ENCODE data around the gene ABHD12. TPM values are rescaled to one million over a fixed set of nuclear protein-coding genes. Genes with fewer than 3 reads are reported as not detected.
"Not testable (repeated sequence)": the region's sequence is repeated elsewhere in the genome, so short reads cannot be mapped to it uniquely, and the experiment has no call there.

Gene ABHD12
- total RNA-seq, 2 donors from 2014 or later: 48.2 to 52.7 TPM

DNA sequence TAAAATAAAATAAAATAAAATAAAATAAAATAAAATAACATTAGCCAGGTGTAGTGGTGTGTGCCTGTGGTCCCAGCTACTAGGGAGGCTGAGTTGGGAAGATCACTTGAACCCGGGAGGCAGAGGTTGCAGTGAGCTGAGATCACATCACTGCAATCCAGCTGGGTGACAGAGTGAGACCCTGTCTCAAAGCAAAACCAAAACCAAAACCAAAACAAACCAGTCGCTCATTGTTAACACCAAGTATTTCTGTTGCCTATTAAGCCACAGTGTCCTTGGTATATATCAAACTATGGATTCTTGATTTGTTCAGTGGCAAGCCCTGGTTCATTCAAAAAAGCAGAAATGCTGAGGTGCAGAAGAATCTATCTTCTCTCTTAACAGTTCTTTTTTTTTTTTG lies 77.0 kb downstream of the ABHD12 start:
- DNase-seq: no peak
- no peaks in the 10 kb centered on the region for H3K36me3 ChIP-seq (ENCODE audit: control insufficient read depth, insufficient read depth, low read length)
- H3K27me3 ChIP-seq (ENCODE audit: control insufficient read depth, insufficient read depth, low read length, poor library complexity, severe bottlenecking): no peaks in the 10 kb centered on the region
- H3K27ac ChIP-seq (ENCODE audit: low read depth, low read length): no peak overlapping the region
- WGBS, 2 experiments (ENCODE audit: insufficient coverage in 1 of 2, insufficient read length in 1 of 2): 92 to 100% methylated on average over 2 of the region's 2 CpGs
- TF ChIP-seq, protein P1, sequence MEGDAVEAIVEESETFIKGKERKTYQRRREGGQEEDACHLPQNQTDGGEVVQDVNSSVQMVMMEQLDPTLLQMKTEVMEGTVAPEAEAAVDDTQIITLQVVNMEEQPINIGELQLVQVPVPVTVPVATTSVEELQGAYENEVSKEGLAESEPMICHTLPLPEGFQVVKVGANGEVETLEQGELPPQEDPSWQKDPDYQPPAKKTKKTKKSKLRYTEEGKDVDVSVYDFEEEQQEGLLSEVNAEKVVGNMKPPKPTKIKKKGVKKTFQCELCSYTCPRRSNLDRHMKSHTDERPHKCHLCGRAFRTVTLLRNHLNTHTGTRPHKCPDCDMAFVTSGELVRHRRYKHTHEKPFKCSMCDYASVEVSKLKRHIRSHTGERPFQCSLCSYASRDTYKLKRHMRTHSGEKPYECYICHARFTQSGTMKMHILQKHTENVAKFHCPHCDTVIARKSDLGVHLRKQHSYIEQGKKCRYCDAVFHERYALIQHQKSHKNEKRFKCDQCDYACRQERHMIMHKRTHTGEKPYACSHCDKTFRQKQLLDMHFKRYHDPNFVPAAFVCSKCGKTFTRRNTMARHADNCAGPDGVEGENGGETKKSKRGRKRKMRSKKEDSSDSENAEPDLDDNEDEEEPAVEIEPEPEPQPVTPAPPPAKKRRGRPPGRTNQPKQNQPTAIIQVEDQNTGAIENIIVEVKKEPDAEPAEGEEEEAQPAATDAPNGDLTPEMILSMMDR (conservative IDR thresholded peaks at IDR 0.05): no peak
- no peak overlapping the region for H3K4me3 Mint-ChIP-seq
- H3K36me3 Mint-ChIP-seq (ENCODE audit: low read depth): peaks cover 54% of the 10 kb centered on the region
- H3K27me3 Mint-ChIP-seq (ENCODE audit: insufficient read depth): no peaks in the 10 kb centered on the region
- no peaks in the 10 kb centered on the region for H3K4me1 ChIP-seq (ENCODE audit: control insufficient read depth, insufficient read depth, low read length)
- peaks cover 4% of the 10 kb centered on the region for H3K4me1 Mint-ChIP-seq
- H3K27ac Mint-ChIP-seq: no peak overlapping the region
- peaks cover 14% of the 10 kb centered on the region for H3K9me3 Mint-ChIP-seq
- no peak overlapping the region for H3K9ac ChIP-seq (ENCODE audit: extremely low read depth, low read length, poor library complexity, severe bottlenecking)
- no peaks in the 10 kb centered on the region for H3K9me3 ChIP-seq (ENCODE audit: control insufficient read depth, low read length)
- H3K4me3 ChIP-seq (ENCODE audit: low read length): no peak overlapping the region

DNA sequence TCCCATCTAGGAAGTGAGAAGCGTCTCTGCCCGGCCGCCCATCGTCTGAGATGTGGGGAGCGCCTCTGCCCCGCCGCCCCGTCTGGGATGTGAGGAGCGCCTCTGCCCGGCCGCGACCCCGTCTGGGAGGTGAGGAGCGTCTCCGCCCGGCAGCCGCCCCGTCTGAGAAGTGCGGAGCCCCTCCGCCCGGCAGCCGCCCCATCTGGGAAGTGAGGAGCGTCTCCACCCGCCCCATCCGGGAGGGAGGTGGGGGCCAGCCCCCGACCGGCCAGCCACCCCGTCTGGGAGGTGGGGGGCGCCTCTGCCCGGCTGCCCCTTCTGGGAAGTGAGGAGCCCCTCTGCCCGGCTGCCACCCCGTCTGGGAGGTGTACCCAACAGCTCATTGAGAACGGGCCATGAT lies 77.9 kb downstream of the ABHD12 start:
- not testable (repeated sequence) for H3K4me3 Mint-ChIP-seq; H3K4me3 ChIP-seq (ENCODE audit: low read length); H3K9ac ChIP-seq (ENCODE audit: extremely low read depth, low read length, poor library complexity, severe bottlenecking); DNase-seq; H3K27me3 ChIP-seq (ENCODE audit: control insufficient read depth, insufficient read depth, low read length, poor library complexity, severe bottlenecking); H3K4me1 Mint-ChIP-seq; H3K27ac Mint-ChIP-seq; H3K27ac ChIP-seq (ENCODE audit: low read depth, low read length); H3K4me1 ChIP-seq (ENCODE audit: control insufficient read depth, insufficient read depth, low read length); H3K36me3 ChIP-seq (ENCODE audit: control insufficient read depth, insufficient read depth, low read length); H3K9me3 ChIP-seq (ENCODE audit: control insufficient read depth, low read length); H3K27me3 Mint-ChIP-seq (ENCODE audit: insufficient read depth)
- Mint-ChIP-seq H3K36me3 (ENCODE audit: low read depth) (peaks cover 56% of the 10 kb centered on the region), H3K9me3 (peaks cover 14% of the 10 kb centered on the region)
- WGBS, 2 experiments (ENCODE audit: insufficient coverage in 1 of 2, insufficient read length in 1 of 2): 94% methylated on average over 20 of the region's 33 CpGs; no CpG with 5 or more reads in 1 of the 2 experiments

DNA sequence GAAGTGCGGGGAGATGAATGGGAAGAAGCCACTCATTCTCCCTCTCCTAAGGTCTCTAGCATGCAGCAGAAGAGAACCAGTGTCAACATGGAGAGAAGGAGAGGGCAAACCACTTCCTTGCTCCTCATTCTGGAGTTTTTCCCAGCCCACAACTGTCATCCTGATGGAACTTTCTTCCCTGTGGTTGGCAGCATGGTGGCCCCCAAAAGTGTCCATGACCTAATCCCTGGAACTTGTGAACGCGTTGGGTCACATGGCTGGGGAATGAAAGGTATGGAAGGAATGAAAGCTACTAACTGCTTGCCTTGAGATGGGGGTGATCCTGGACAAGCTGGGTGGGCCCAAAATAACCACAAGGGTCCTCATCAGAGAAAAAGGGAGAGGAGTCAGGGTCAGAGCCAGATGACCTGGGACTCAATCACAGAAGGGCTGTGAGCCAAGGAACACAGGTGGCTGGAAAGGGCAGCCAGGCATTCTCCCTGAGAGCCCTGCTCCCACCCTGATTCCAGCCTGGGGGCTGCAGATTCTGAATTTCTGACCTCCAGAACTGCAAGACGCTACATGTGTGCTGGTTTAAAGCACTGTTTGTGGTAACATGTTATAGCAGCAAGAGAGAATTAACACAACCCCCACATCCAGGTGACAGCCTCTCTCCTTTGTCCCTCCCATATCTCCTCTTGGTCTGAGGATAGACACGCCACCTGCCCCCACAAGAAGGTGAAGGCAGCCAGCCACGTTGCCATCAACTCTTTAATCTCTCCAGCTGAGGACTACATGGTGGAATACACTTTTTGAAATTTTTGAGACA lies 79.5 kb downstream of the ABHD12 start:
- no peak for DNase-seq
- H3K27ac Mint-ChIP-seq: no peak overlapping the region

More for the DNA sequence above, 79.5 kb downstream of the ABHD12 start:
- no peaks in the 10 kb centered on the region for H3K36me3 ChIP-seq (ENCODE audit: control insufficient read depth, insufficient read depth, low read length)
- WGBS, 2 experiments (ENCODE audit: insufficient coverage in 1 of 2, insufficient read length in 1 of 2): 90 to 91% methylated on average over 2 to 6 of the region's 6 CpGs
- TF ChIP-seq, protein P1 (conservative IDR thresholded peaks at IDR 0.05): no peak
- Mint-ChIP-seq H3K27me3 (ENCODE audit: insufficient read depth) (no peaks in the 10 kb centered on the region), H3K9me3 (peaks cover 14% of the 10 kb centered on the region), H3K4me3 (no peak overlapping the region), H3K4me1 (peaks cover 6% of the 10 kb centered on the region), H3K36me3 (ENCODE audit: low read depth) (peaks cover 53% of the 10 kb centered on the region)
- peak overlapping the region; percentile 24 for H3K27ac ChIP-seq (ENCODE audit: low read depth, low read length)
- no peak overlapping the region for H3K9ac ChIP-seq (ENCODE audit: extremely low read depth, low read length, poor library complexity, severe bottlenecking)
- no peaks in the 10 kb centered on the region for H3K9me3 ChIP-seq (ENCODE audit: control insufficient read depth, low read length)
- no peak overlapping the region for H3K4me3 ChIP-seq (ENCODE audit: low read length)
- no peaks in the 10 kb centered on the region for H3K4me1 ChIP-seq (ENCODE audit: control insufficient read depth, insufficient read depth, low read length)
- no peaks in the 10 kb centered on the region for H3K27me3 ChIP-seq (ENCODE audit: control insufficient read depth, insufficient read depth, low read length, poor library complexity, severe bottlenecking)
